GM12878 (cell line): ENCODE measurements around the gene INVS. TPM values are rescaled to one million over a fixed set of nuclear protein-coding genes. Genes with fewer than 3 reads are reported as not detected.

ENCODE experiments used
- BCL11A ChIP-seq: IDR thresholded peaks from 2 replicates; pipeline ENCODE4 v1.6.1; 2011; ENCODE audit warnings: low read depth, low read length
- DPF2 ChIP-seq: fragments of 450-650 bp; IDR thresholded peaks from 2 replicates; pipeline ENCODE4 v1.6.1; 2017; ENCODE audit warnings: mild to moderate bottlenecking
- EGR1 ChIP-seq, 2 experiments: IDR thresholded peaks; 1 replicate in 1 of 2; 2 replicates in 1 of 2; pipeline ENCODE4 v1.6.1; 2011 to 2012; ENCODE audit warnings: low read depth in 2 of 2, low read length in 2 of 2, borderline replicate concordance in 1 of 2, mild to moderate bottlenecking in 1 of 2, moderate library complexity in 1 of 2
- FOXM1 ChIP-seq: IDR thresholded peaks from 2 replicates; pipeline ENCODE4 v1.6.1; 2012; ENCODE audit warnings: low read depth, mild to moderate bottlenecking, inconsistent platforms, low read length, moderate library complexity
- GABPA ChIP-seq: IDR thresholded peaks from 2 replicates; pipeline ENCODE4 v1.6.1; 2014; ENCODE audit warnings: antibody characterized with exemption, low read depth, mild to moderate bottlenecking, inconsistent platforms
- JUND ChIP-seq: IDR thresholded peaks from 2 replicates; pipeline ENCODE4 v1.6.1; 2012; ENCODE audit warnings: low read depth, mild to moderate bottlenecking, low read length, improper control_type of control experiment, moderate library complexity
- LARP7 ChIP-seq: fragments of 450-650 bp; IDR thresholded peaks from 2 replicates; pipeline ENCODE4 v1.6.1; 2017; ENCODE audit warnings: mild to moderate bottlenecking
- MAX ChIP-seq: IDR thresholded peaks from 2 replicates; pipeline ENCODE4 v1.6.1; 2012; ENCODE audit warnings: low read depth, low read length, improper control_type of control experiment
- NFYA ChIP-seq: IDR thresholded peaks from 2 replicates; pipeline ENCODE4 v1.6.1; 2011; ENCODE audit warnings: low read depth, mild to moderate bottlenecking, low read length, improper control_type of control experiment, borderline replicate concordance
- NR2F1 ChIP-seq: fragments of 450-650 bp; conservative IDR thresholded peaks from 2 replicates; pipeline ENCODE4 v1.6.1; 2017; ENCODE audit warnings: mild to moderate bottlenecking
- PML ChIP-seq: IDR thresholded peaks from 2 replicates; pipeline ENCODE4 v1.6.1; 2012; ENCODE audit warnings: low read length, inconsistent platforms
- POLR2AphosphoS2 ChIP-seq: IDR thresholded peaks from 2 replicates; pipeline ENCODE4 v1.6.1; 2011; ENCODE audit warnings: low read depth, mild to moderate bottlenecking, low read length, improper control_type of control experiment, moderate library complexity
- POLR2AphosphoS5 ChIP-seq: IDR thresholded peaks from 2 replicates; pipeline ENCODE4 v1.6.1; 2011; ENCODE audit warnings: mild to moderate bottlenecking, low read length, inconsistent platforms
- RELB ChIP-seq: fragments of 450-650 bp; IDR thresholded peaks from 2 replicates; pipeline ENCODE4 v1.6.1; 2017; ENCODE audit warnings: low read depth, mild to moderate bottlenecking, moderate library complexity
- SMARCA5 ChIP-seq: fragments of 450-650 bp; IDR thresholded peaks from 2 replicates; pipeline ENCODE4 v1.6.1; 2017; ENCODE audit warnings: mild to moderate bottlenecking
- SPI1 ChIP-seq: IDR thresholded peaks from 2 replicates; pipeline ENCODE4 v1.6.1; 2011; ENCODE audit warnings: low read depth, mild to moderate bottlenecking, low read length, moderate library complexity, borderline replicate concordance; ENCODE audit not compliant: insufficient read depth
- SUZ12 ChIP-seq: fragments of 200-600 bp; sonication (generic); IDR thresholded peaks from one replicate; pipeline ENCODE4 v1.6.1; 2018; ENCODE audit warnings: antibody characterized with exemption, mild to moderate bottlenecking; ENCODE audit not compliant: unreplicated experiment
- TAF1 ChIP-seq: IDR thresholded peaks from 2 replicates; pipeline ENCODE4 v1.6.1; 2011; ENCODE audit warnings: mild to moderate bottlenecking, low read depth, low read length, borderline replicate concordance
- TARDBP ChIP-seq: IDR thresholded peaks from 2 replicates; pipeline ENCODE4 v1.6.1; 2016; ENCODE audit warnings: borderline replicate concordance
- ZNF274 ChIP-seq: IDR thresholded peaks from one replicate; pipeline ENCODE4 v1.8.0; 2011; ENCODE audit not compliant: insufficient read length, insufficient read depth
- ZNF384 ChIP-seq: IDR thresholded peaks from 2 replicates; pipeline ENCODE4 v1.6.1; 2012; ENCODE audit warnings: low read depth, mild to moderate bottlenecking, low read length, improper control_type of control experiment, borderline replicate concordance
- polyA plus RNA-seq, 11 experiments: library from polyadenylated mRNA; depleted of rRNA in 4 of 11; unstranded in 6 of 11; stranded (reverse) in 5 of 11; fragments of >200 nt; fragmentation: Nextera tagmentation in 4 of 11; fragmentation: Illumina TruSeq in 1 of 11; extraction: Ambion mirVana in 4 of 11; extraction: Trizol in 1 of 11; gene quantifications; 1 replicate in 1 of 11; 2 replicates in 10 of 11; pipeline versions ENCODE4 v1.2.1 to v1.2.3, GENCODE V29; 2011 to 2016; ENCODE audit warnings: inconsistent platforms in 2 of 11, missing spikeins in 2 of 11, low read depth in 1 of 11
- total RNA-seq, 4 experiments: library from RNA; depleted of rRNA in 3 of 4; stranded (reverse); fragments of >200 nt in 3 of 4; fragmentation: Illumina TruSeq in 1 of 4; extraction: Trizol in 1 of 4; gene quantifications; 2 replicates each; pipeline versions ENCODE4 v1.2.1 to v1.2.3, GENCODE V29; 2013 to 2021
- TF ChIP-seq, protein P1 (sequence below): fragments of 450-650 bp; IDR thresholded peaks from 2 replicates; pipeline ENCODE4 v1.6.1; 2016; ENCODE audit warnings: mild to moderate bottlenecking
- TF ChIP-seq, protein P2 (sequence below), 3 experiments: IDR thresholded peaks in 2 of 3; conservative IDR thresholded peaks in 1 of 3; 2 replicates each; pipeline ENCODE4 v1.5.1; 2011; ENCODE audit warnings: low read depth in 3 of 3, low read length in 3 of 3, mild to moderate bottlenecking in 3 of 3, control low read depth in 2 of 3, moderate library complexity in 2 of 3, inconsistent platforms in 1 of 3, mixed read lengths in 1 of 3; ENCODE audit not compliant: control insufficient read depth in 2 of 3, insufficient read depth in 1 of 3; ENCODE audit errors: extremely low read depth in 1 of 3
- TF ChIP-seq, protein P3 (sequence below): fragments of 450-650 bp; IDR thresholded peaks from 2 replicates; pipeline ENCODE4 v1.6.1; 2017; ENCODE audit warnings: borderline replicate concordance

Gene INVS
- total and polyA plus RNA-seq, 10 of the 15 experiments (the other 5 are each of a cell fraction or from before 2014, with no cell fraction given): 0.93 to 20.8 (median 13.2) TPM

GRCh38 chr9:100216178-100216787, 117.2 kb downstream of the INVS start (continued):
- no peak for TF ChIP-seq GABPA
- no peak for TF ChIP-seq ZNF384
- no peak for TF ChIP-seq PML
- TF ChIP-seq, protein P1, sequence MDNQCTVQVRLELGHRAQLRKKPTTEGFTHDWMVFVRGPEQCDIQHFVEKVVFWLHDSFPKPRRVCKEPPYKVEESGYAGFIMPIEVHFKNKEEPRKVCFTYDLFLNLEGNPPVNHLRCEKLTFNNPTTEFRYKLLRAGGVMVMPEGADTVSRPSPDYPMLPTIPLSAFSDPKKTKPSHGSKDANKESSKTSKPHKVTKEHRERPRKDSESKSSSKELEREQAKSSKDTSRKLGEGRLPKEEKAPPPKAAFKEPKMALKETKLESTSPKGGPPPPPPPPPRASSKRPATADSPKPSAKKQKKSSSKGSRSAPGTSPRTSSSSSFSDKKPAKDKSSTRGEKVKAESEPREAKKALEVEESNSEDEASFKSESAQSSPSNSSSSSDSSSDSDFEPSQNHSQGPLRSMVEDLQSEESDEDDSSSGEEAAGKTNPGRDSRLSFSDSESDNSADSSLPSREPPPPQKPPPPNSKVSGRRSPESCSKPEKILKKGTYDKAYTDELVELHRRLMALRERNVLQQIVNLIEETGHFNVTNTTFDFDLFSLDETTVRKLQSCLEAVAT: no peak
- no peak for TF ChIP-seq NFYA
- no peak for TF ChIP-seq RELB
- TF ChIP-seq, protein P2, sequence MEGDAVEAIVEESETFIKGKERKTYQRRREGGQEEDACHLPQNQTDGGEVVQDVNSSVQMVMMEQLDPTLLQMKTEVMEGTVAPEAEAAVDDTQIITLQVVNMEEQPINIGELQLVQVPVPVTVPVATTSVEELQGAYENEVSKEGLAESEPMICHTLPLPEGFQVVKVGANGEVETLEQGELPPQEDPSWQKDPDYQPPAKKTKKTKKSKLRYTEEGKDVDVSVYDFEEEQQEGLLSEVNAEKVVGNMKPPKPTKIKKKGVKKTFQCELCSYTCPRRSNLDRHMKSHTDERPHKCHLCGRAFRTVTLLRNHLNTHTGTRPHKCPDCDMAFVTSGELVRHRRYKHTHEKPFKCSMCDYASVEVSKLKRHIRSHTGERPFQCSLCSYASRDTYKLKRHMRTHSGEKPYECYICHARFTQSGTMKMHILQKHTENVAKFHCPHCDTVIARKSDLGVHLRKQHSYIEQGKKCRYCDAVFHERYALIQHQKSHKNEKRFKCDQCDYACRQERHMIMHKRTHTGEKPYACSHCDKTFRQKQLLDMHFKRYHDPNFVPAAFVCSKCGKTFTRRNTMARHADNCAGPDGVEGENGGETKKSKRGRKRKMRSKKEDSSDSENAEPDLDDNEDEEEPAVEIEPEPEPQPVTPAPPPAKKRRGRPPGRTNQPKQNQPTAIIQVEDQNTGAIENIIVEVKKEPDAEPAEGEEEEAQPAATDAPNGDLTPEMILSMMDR (IDR thresholded peaks at IDR 0.05 in 2 of 3, conservative IDR thresholded peaks at IDR 0.05 in 1 of 3; ENCODE audit: control insufficient read depth in 2 of 3, extremely low read depth in 1 of 3, insufficient read depth in 1 of 3, low read depth in 3 of 3, low read length in 3 of 3): peak; percentile 75 to 79 (median 77)
- no peak for TF ChIP-seq NR2F1
- no peak for TF ChIP-seq EGR1 (IDR thresholded peaks at IDR 0.05; ENCODE audit: borderline replicate concordance in 1 of 2, low read depth in 2 of 2, low read length in 2 of 2)
- TF ChIP-seq TAF1: no peak
- TF ChIP-seq, protein P3, sequence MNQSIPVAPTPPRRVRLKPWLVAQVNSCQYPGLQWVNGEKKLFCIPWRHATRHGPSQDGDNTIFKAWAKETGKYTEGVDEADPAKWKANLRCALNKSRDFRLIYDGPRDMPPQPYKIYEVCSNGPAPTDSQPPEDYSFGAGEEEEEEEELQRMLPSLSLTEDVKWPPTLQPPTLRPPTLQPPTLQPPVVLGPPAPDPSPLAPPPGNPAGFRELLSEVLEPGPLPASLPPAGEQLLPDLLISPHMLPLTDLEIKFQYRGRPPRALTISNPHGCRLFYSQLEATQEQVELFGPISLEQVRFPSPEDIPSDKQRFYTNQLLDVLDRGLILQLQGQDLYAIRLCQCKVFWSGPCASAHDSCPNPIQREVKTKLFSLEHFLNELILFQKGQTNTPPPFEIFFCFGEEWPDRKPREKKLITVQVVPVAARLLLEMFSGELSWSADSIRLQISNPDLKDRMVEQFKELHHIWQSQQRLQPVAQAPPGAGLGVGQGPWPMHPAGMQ: no peak
- no peak for TF ChIP-seq TARDBP
- no peak for TF ChIP-seq BCL11A
- no peak for TF ChIP-seq JUND
- no peak for TF ChIP-seq DPF2
- TF ChIP-seq SUZ12: no peak
- TF ChIP-seq LARP7: no peak
- no peak for TF ChIP-seq SPI1
- no peak for TF ChIP-seq POLR2AphosphoS2
- TF ChIP-seq FOXM1: no peak
- TF ChIP-seq ZNF274: no peak
- TF ChIP-seq SMARCA5: peak; percentile 70; the same call in 1 of the 2 replicates
- TF ChIP-seq POLR2AphosphoS5: no peak
- no peak for TF ChIP-seq MAX
